Spleen (tissue), 7 donors: Measurements from ENCODE around the gene MYL10.

Experiments
- CTCF ChIP-seq, 11 experiments: fragments of 200-600 bp in 7 of 11; fragments of 450-650 bp in 4 of 11; sonication (generic) in 4 of 11; IDR thresholded peaks in 8 of 11; conservative IDR thresholded peaks in 3 of 11; 1 replicate in 7 of 11; 2 replicates in 4 of 11; pipeline versions ENCODE4 v1.4.0 to v1.8.0; 2016 to 2021; ENCODE audit warnings: antibody characterized with exemption in 11 of 11, inconsistent platforms in 4 of 11, mild to moderate bottlenecking in 1 of 11
- POLR2A ChIP-seq, 3 donors: fragments of 450-650 bp; IDR thresholded peaks; one replicate each; pipeline ENCODE4 v1.5.1; 2017; ENCODE audit warnings: antibody characterized with exemption in 3 of 3, mild to moderate bottlenecking in 1 of 3
- donor health status: DM: no; HTN: no; CAD: no; lungs with moderate emphysema.
- donor health status: DM: no; HTN: no; CAD: no.
- donor health status: DM: no; HTN: no; CAD: no.

DNA sequence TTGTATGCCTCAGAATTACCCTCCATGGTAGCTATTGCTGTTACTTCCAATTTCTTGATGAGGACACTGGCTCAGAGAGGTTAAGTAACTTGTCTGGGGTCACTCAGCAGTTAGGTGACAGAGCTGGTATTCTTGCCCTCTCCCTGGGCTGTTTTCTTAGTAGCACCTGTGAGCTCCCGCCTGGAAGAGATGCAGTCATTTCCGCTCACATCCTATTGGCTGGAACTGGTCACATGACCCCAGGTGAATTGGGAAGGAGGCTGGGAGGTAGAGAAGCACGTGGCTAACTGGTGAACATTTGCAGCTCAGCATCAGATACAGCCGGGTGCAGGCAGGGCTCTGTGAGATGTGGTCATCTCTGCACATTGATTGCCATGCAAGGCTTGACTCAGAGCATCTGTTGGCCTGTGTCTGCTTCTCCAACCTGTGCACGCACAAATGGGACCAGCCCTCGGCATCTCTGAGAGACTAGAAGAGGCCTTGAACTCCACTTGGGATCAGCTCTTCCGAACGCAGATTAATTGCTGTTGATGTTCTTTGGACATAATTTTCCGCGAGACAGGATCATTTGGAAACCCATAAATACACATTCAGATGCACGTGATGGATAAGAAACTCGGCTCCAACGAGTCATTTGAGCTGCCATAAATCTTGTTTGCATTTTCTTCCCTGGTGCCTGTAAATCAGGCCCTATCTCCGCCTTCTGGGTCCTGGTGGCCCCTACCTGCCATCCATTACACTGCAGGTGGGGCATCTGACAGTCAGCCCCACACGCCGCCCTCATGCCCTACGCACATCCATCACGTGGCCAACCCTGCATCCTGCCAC lies 42.8 kb downstream of the MYL10 start:
- no peak for TF ChIP-seq CTCF (IDR thresholded peaks at IDR 0.05 in 8 of 11, conservative IDR thresholded peaks at IDR 0.05 in 3 of 11)
- TF ChIP-seq POLR2A (IDR thresholded peaks at IDR 0.05): no peak
